GM18511 (cell line): ENCODE measurements around the gene LRFN4.
A peak's percentile ranks its signal among the peaks of the same experiment; 100 is the strongest.
"Not testable (repeated sequence)": the region's sequence is repeated elsewhere in the genome, so short reads cannot be mapped to it uniquely, and the experiment has no call there.

Experiments
- ATAC-seq: cut with Tn5 transposase; IDR thresholded peaks from one replicate; pipeline ENCODE4 v1.9.1; 2021; ENCODE audit warnings: mild to moderate bottlenecking, moderate library complexity; ENCODE audit not compliant: unreplicated experiment

The LRFN4 gene

DNA sequence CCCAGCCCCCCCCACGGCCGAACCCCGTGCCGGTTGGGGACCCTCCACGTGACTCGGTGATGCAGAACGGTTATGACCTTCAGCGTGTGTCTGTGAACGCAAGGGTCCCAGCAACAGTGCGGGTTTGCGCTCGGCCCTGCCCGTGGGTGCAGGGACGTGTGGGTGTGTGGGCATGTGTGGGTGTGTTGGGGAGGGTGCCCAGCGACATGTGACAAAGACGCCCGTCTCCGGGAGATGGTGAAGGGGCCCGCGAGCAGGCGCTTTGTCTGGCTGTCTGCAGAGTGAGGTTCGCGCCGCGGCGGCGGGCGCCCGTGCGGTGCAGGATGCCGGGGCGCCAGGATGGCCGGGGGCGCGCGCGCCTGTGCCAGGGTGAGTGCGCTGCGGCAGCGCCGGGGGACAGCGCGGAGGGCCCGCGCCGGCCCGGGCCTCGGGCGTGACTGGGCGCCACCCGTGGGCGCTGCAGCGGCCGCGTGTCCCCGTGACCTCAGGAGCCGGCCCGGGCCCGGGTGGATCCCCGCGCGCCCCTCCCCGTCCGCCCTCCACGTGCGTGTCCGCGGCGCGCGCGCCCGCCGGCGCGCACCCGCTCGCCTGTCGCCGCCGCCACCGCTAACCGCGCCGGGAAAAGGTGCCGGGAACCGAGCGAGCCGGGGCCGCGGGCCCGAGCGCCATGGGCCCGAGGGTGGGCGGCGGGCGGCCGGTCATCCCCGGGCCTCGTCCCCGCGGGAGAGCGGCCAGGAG, at the start of gene LRFN4:
TSS of gene LRFN4 (plus strand) at position 569 of the 738 bp plus-strand sequence. CDS start 681 bp downstream, outside the sequence.
- ATAC-seq = peak; percentile 40

DNA sequence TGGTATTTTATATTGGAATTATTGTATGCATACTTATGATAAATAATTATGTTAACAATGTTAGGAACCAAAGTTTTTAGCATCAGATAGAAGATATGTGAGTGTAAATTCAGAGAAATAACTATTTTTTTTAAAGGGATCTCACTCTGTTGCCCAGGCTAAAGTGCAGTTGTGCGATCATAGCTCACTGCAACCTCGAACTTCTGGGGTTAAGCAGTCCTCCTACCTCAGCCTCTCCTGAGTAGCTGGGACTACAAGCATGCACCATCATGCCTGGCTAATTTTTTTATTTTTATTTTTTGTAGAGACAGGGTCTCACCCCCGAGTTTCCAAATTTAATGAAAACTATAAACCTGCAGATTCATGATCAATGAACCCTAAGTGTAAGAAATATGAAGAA, 47.3 kb upstream of the LRFN4 start:
- ATAC-seq = no peak

DNA sequence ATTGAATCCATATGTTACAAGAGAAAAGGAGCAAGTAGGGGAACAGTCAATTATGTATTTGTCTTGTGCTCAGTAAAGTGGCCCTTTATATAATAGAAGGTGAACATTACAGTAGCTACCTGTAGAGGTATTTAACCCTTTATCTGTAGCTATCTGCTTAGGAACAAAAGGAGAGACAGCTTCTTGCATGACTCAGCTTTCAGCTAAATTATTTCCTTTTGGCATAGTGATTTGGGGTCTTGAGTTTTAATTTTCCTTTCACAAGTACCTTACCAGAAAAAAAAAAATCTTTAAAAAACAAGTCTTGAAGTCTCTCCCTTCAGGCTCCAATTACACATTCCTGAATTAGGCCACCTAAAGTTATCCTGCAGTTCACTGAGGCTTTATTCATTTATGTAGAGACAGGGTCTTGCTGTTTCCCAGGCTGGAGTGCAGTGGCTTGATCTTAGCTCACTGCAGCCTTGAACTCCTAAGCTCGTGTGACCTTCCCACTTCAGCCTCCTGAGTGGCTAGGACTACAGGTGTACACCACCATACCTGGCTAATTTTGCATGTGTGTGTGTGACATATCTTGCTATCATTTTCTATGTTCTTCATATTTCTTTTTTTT, 46.2 kb upstream of the LRFN4 start:
- ATAC-seq = no peak

DNA sequence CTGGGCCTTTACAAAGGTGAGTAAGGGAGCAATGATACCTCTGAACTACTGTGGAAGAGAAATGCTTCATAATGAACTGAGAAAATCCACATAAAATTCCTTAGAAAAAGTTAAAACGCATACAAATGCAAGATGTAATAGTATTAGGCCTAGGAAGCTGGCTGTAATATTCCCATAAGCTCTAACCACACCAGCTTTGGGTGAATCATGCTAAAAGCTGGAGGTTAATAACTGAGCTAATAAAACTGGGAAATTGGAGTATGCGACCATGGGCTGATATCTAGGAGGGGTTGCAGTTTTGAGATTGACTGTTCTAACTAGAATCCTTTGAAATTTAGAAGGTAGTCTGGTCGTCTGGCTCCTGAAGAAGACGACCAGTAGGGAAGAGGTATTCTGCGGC, 42.2 kb upstream of the LRFN4 start:
- no peak for ATAC-seq

DNA sequence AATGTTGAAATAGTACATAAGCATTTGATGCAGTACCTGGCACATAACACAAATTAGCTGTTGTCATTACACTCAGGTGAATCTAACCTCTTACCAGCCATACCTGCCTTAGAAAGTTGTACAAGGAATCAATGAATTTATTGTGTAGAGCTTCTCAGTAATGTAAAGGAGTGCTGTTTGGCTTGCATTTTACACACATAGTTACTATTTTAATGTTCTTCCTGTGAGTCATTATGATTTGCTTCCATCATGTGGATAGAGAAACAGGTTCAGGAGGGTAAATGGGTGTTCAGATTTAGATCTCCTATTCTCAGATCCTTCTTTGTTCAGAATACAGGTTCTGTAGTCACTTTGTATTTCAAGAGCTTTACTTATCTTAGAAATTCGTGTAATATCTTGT, 41.2 kb upstream of the LRFN4 start:
- ATAC-seq = no peak

DNA sequence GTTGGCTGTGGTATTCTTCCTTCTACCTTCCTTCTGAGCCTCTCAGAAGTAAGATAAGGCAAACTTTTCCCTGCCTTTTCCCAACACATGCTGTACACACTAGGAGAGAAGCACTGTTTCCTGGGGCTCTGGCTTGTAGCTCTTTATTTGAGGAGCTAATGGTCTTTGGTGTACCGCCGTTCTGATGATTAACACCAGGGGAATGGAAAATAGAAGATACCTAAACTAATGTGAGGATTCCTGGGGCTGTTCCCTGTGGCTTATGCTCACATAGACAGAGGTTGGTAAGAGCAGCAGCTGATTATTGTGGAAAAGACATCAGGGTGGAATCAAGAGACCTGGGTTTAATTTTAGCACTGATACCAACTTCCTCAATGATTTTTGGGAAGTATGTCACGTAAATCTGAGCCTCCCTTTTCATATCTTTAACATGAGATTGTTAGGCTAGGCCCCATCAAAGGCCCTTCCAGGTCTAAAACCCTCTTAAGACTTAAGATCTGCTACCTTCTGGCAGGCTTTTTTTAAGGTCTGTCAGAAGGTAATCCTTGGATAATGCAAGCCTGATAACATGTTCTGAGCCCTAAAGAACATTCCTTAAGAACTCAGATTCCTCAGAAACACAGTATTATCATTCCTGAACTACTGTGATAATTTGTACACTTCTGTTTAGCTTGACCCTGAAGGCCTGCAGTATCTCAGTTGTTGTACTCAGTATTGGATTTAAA, 38.5 kb upstream of the LRFN4 start:
- no peak for ATAC-seq

DNA sequence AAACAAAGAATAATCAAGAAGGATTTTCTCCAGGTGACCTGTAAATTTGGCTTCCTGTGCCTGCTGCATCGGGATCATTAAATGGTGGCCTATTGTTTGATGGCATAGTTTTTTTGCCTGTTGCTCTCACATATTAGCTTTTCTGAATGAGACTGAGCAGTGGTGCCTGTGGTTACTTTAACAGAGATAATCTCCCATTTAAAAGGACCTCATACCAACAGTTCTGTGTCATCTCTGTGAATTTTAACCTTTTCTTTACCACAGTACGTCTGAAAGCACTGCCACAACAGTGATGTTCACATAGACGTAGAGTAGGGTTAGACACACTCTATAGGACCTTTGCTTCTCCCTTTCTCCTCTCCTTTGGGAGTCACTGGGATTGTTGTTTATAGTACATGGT, 36.5 kb upstream of the LRFN4 start:
- no peak for ATAC-seq

DNA sequence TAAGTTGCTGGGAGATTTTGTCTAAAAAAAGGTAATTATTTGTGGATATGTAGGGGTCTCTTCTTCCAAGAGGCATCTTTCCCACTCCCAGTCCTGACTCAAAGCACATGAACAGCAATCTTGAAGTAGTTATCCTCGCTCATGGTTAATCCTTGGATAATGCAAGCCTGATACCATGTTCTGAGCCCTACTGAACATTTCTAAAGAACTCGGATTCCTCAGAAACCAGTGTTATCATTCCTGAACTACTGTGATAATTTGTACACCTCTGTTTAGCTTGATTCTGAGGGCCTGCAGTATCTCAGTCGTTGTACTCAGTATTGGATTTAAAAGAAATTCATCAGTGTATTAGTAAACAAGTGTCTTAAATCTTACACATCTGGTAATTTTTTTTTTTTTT, 36.0 kb upstream of the LRFN4 start:
- ATAC-seq = no peak

DNA sequence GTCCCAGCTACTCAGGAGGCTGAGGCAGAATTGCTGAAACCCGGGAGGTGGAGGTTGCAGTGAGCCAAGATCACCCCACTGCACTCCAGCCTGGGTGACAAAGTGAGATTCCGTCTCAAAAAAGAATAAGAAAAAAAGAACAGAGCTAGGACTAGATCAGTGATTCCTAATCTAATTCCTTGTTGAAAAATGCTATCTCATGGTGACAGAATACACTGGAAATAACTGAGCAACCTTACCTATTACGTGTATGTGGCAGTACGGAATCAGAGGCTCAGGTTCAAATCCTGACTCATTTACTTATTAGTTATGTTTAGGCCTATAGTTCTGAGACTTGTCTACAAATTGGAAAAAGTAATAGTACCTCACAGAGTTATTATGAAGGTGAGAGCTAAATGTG, 33.2 kb upstream of the LRFN4 start:
- ATAC-seq = no peak

DNA sequence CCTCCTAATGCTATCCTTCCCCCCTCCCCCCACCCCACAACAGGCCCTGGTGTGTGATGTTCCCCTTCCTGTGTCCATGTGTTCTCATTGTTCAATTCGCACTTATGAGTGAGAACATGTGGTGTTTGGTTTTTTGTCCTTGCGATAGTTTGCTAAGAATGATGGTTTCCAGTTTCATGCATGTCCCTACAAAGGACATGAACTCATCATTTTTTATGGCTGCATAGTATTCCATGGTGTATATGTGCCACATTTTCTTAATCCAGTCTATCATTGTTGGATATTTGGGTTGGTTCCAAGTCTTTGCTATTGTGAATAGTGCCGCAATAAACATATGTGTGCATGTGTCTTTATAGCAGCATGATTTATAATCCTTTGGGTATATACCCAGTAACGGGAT, 32.3 kb upstream of the LRFN4 start:
- not testable (repeated sequence) for ATAC-seq

DNA sequence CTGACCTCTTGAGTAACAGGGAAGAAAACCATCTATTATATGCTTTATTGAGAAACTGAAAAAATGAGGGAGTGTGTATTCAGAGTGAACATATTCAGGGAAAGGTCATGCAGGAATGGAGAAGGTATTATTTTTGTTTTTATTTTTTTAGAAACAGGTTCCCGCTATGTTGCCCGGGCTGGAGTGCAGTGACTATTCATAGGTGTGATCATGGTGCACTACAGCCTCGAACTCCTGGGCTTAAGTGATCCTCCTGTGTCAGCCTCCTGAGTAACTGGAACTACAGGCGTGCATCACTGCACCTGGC, 22.4 kb upstream of the LRFN4 start:
- no peak for ATAC-seq

DNA sequence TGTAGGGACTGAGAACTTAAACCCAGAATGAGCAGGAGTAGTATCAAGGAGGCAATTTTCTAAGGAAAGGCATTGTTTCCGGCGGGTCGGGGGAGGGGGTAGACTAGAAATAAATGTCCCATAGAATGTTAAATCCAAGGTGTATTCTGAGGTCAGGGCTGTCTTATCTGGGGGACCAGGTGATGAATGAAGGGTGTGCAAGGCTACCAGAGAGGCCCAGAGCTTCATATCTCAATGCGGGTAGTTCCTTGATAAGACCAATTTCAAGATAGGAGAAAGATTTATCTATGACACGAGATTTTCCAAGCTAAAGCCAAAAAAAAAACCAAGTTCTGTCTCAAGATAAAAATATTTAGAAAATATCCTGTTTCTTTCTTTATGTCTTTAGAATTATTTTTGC, 21.9 kb upstream of the LRFN4 start:
- ATAC-seq = no peak

DNA sequence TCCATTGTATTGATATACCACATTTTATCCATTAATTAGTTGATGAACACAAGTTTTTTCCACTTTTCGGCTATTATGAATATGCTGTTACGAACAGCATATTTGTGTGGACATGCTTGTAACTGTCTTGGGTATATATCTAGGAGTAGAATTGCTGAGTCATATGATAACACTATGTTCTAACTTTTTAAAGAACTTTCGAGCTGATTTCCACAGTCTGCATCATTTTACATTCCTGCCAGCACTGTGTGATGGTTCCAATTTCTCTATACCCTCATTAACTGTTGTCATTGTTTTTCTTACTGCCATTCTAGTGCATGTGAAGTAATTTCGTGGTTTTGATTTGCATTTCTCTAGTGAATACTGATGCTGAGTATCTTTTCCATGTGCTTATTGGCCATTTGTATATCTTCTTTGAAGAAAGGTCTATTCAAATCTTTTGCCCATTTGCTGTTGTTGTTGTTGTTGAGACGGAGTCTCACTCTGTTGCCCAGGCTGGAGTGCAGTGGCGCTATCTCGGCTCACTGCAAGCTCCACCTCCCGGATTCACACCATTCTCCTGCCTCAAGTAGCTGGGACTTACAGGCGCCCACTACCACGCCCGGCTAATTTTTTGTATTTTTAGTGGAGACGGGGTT, 21.0 kb upstream of the LRFN4 start:
- no peak for ATAC-seq

DNA sequence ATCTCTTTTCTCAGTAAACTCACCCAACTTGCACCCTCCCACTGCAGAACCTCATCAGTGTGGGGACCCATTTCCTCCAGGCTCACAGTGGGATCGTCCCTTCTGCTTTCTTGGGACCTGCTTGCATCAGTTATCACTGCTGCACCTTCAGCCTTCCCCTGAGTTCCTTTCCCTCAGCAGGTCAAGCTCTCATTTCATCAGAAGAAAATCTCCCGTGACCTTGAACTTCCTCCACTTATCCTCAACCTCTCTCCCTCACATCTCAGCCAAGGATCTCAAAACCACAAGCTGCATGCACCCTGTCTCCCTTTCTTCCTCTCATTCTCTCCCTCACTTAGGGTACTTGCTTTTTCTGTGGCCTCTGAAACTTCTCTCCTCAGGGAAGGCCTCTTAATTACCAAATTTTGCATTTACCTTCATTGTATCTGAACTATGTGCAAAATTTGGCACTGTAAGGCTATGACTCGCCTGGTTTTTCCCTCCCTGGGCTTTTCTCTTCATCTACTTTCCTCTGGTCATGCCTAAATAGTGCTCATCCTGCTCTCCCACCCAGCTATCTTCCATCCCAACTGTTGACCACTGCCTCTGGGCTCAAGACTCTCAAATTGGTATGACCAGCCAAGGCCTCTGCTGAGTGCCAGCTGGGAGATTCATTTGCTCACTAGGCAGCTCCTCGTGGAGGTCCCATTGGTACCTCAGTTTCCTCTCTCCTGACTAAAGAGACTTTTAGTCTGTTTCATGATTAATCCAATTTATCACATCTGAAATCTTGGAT, 16.4 kb upstream of the LRFN4 start:
- ATAC-seq = no peak

DNA sequence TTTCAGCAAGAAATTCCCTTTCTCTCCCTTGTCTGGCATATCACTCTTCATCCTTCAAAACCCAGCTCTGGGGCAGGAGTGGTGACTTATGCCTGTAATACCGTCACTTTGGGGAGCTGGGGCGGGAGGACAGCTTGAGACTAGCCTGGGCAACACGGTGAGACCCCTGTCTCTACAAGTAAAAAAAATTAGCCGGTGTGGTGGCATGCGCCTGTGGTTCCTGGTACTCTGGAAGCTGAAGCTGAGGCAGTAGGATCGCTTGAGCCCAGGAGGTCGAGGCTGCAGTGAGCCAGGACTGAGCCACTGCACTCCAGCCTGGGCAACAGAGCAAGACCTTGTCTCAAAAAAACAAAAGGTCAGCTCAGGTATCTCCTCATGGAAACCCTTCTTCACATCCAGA, 15.0 kb upstream of the LRFN4 start:
- ATAC-seq = no peak

DNA sequence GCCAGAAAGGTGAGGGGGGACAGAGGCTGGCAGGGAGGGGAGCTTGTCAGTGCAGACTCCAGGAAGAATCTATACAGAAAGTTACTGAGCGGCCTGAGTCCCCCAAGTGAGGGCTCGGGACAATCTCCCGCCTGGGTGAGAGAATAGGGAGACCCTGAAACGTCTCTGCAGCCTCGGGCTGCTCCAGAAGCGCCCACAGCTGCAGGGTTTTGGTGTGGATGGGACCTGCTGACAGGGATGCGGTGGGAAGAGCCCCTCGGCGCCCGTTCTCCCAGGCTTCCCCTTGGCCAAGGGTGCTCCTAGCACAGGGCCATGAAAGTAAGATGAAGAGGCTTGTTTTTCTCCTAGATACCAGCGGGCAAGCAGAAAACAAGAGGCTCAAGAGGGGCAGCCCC, 14.4 kb upstream of the LRFN4 start:
- peak; percentile 14 for ATAC-seq

DNA sequence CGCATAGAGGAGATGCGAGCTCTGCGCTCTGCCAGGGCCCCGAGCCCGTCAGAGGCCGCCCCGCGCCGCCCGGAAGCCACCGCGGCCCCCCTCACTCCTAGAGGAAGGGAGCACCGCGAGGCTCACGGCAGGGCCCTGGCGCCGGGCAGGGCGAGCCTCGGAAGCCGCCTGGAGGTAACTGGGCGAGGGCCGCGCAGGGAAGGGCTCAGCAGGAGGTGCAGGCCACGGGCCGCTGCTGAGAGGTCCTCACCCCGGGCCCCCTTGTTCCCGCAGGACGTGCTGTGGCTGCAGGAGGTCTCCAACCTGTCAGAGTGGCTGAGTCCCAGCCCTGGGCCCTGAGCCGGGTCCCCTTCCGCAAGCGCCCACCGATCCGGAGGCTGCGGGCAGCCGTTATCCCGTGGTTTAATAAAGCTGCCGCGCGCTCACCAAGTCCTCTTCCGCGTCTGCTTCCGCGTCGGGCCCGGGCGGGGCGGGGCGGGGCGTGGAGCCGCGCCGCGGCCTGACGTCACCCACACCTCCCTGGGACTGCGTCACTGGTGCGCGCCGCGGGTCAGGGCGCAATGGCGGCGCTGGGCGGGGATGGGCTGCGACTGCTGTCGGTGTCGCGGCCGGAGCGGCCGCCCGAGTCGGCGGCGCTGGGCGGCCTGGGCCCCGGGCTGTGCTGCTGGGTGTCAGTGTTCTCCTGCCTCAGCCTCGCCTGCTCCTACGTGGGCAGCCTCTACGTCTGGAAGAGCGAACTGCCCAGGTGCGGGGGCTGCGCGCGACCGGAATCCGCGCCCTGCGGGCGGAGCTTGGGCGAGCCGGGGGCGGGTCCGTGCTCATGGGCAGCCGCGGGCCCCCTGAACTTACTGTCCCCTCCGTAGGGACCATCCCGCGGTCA, 13.7 kb upstream of the LRFN4 start, which contains the start of gene RCE1:
TSS of gene RCE1 (plus strand) at position 546 of the 880 bp plus-strand sequence. CDS start at position 561, 15 bp downstream.
- ATAC-seq = peak; percentile 84

DNA sequence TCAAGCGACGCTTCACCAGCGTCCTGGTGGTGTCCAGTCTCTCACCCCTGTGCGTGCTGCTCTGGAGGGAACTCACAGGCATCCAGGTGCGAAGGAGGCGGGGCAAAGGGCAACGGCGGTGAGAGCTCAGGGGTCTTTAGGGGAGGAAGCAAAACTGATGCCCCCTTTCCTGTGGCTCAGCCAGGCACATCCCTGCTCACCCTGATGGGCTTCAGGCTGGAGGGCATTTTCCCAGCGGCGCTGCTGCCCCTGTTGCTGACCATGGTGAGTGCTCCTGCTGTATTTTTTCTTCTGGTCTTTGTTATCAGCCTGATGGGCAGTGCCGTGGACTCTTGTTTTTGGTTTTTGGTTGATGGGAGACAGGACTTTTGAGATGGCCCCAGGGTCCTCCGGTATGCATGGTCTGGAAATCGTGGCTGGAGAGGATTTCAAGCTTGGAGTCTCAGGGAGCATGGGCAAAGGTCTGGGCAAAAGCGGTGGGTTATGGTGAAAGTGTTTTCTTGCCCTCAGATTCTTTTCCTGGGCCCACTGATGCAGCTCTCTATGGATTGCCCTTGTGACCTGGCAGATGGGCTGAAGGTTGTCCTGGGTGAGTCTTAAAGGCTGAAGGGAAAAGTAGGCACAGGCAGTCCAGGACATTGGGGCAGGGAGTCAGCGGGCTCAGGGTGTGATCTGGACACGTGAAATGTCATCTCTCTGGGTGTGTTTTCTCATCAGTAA, 12.9 kb upstream of the LRFN4 start:
- no peak for ATAC-seq

DNA sequence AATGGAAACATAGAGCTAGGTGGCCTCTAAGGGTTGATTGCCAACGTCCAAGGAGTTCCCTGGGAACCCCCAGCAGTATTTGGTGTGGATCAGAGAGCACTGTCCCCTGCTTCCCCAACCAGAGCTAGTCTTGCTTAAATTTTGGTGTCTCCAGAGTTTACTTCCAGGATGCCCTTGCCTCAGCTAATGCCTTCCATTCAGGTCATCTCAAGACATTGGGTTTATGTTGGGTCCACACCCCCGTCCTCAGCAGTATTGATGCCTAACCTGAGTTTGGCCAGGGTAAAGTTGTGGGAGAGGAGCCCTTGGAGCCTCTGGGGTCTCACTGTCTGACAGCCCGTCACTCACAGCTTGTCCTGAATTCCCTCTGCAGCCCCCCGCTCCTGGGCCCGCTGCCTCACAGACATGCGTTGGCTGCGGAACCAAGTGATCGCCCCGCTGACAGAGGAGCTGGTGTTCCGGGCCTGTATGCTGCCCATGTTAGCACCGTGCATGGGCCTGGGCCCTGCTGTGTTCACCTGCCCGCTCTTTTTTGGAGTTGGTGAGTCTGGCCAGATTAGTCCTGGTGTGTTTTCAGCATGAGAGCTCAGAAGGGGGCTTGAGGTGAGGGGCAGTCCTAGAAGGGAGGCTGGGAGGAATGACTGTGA, 12.2 kb upstream of the LRFN4 start:
- ATAC-seq = no peak
